Measurements from ENCODE around the gene GPR108.

The GPR108 gene

GRCh38 chr19:6739390-6739882 lies 2.1 kb upstream of the GPR108 start, which contains the start of gene TRIP10:
TSS of gene TRIP10 (plus strand) at chr19:6739680. CDS start at chr19:6739762, 82 bp downstream.
- peak; percentile 81 for DNase-seq
- H3K36me3 Mint-ChIP-seq (ENCODE audit: low read depth) = peaks cover 19% of the 10 kb centered on the region
- H3K4me1 Mint-ChIP-seq = peaks cover 77% of the 10 kb centered on the region
- peak within 1 kb of the TSS; percentile 97 for H3K27ac Mint-ChIP-seq
- H3K27me3 Mint-ChIP-seq (ENCODE audit: low read depth, poor library complexity) = no peaks in the 10 kb centered on the region
- H3K9me3 Mint-ChIP-seq = no peaks in the 10 kb centered on the region
- peak within 1 kb of the TSS; percentile 96 for H3K4me3 Mint-ChIP-seq
- no peak for TF ChIP-seq CTCF (IDR thresholded peaks at IDR 0.05)

- Mint-ChIP-seq H3K4me1 (peaks cover 77% of the 10 kb centered on the region), H3K36me3 (ENCODE audit: low read depth) (peaks cover 16% of the 10 kb centered on the region), H3K27me3 (ENCODE audit: low read depth, poor library complexity) (no peaks in the 10 kb centered on the region), H3K27ac (peak overlapping the region; percentile 97), H3K4me3 (peak overlapping the region; percentile 96), H3K9me3 (no peaks in the 10 kb centered on the region)
- no peak for TF ChIP-seq CTCF (IDR thresholded peaks at IDR 0.05)
- DNase-seq = peak; percentile 54
These were observed 1.5 kb upstream of the GPR108 start for GRCh38 chr19:6738787-6739389.

- Mint-ChIP-seq H3K27ac (peak overlapping the region; percentile 97), H3K36me3 (ENCODE audit: low read depth) (peaks cover 13% of the 10 kb centered on the region)
- peak; percentile 60 for DNase-seq
These were observed 750 bp upstream of the GPR108 start for GRCh38 chr19:6737873-6738786.

GRCh38 chr19:6736917-6737283 lies 480 bp downstream of the GPR108 start:
- DNase-seq = no peak
- peak overlapping the region; percentile 96 for H3K4me3 Mint-ChIP-seq
- no peaks in the 10 kb centered on the region for H3K27me3 Mint-ChIP-seq (ENCODE audit: low read depth, poor library complexity)
- peaks cover 11% of the 10 kb centered on the region for H3K36me3 Mint-ChIP-seq (ENCODE audit: low read depth)
- no peaks in the 10 kb centered on the region for H3K9me3 Mint-ChIP-seq
- TF ChIP-seq CTCF (IDR thresholded peaks at IDR 0.05) = no peak
- H3K4me1 Mint-ChIP-seq = peaks cover 66% of the 10 kb centered on the region
- H3K27ac Mint-ChIP-seq = peak overlapping the region; percentile 98

More at GRCh38 chr19:6737873-6738786, 750 bp upstream of the GPR108 start:
- peak; percentile 39 for TF ChIP-seq CTCF (IDR thresholded peaks at IDR 0.05)
- H3K27me3 Mint-ChIP-seq (ENCODE audit: low read depth, poor library complexity) = no peaks in the 10 kb centered on the region
- H3K9me3 Mint-ChIP-seq = no peaks in the 10 kb centered on the region
- peak overlapping the region; percentile 96 for H3K4me3 Mint-ChIP-seq
- H3K4me1 Mint-ChIP-seq = peaks cover 71% of the 10 kb centered on the region

- H3K4me1 Mint-ChIP-seq = peaks cover 60% of the 10 kb centered on the region
- no peaks in the 10 kb centered on the region for H3K9me3 Mint-ChIP-seq
- peak overlapping the region; percentile 96 for H3K4me3 Mint-ChIP-seq
- no peaks in the 10 kb centered on the region for H3K27me3 Mint-ChIP-seq (ENCODE audit: low read depth, poor library complexity)
- peak overlapping the region; percentile 98 for H3K27ac Mint-ChIP-seq
- peak; percentile 45 for TF ChIP-seq CTCF (IDR thresholded peaks at IDR 0.05)
- peak; percentile 75 for DNase-seq
- peaks cover 11% of the 10 kb centered on the region for H3K36me3 Mint-ChIP-seq (ENCODE audit: low read depth)
These were observed 1.0 kb downstream of the GPR108 start for GRCh38 chr19:6736169-6736916.

All from nephron progenitor cell (in vitro differentiated cells).